ENCODE measurements around the gene CTSH. TPM values are rescaled to one million over a fixed set of nuclear protein-coding genes. Genes with fewer than 3 reads are reported as not detected.

Gene CTSH
- total RNA-seq, 4 donors from 2014 or later, result 110 to 351 (median 203) TPM

GRCh38 chr15:78927077-78927790, 17.6 kb downstream of the CTSH start:
- DNase-seq (ENCODE audit: low spot score) (no peak), ATAC-seq (ENCODE audit: low FRiP score) (no peak)
- TF ChIP-seq, protein P1, sequence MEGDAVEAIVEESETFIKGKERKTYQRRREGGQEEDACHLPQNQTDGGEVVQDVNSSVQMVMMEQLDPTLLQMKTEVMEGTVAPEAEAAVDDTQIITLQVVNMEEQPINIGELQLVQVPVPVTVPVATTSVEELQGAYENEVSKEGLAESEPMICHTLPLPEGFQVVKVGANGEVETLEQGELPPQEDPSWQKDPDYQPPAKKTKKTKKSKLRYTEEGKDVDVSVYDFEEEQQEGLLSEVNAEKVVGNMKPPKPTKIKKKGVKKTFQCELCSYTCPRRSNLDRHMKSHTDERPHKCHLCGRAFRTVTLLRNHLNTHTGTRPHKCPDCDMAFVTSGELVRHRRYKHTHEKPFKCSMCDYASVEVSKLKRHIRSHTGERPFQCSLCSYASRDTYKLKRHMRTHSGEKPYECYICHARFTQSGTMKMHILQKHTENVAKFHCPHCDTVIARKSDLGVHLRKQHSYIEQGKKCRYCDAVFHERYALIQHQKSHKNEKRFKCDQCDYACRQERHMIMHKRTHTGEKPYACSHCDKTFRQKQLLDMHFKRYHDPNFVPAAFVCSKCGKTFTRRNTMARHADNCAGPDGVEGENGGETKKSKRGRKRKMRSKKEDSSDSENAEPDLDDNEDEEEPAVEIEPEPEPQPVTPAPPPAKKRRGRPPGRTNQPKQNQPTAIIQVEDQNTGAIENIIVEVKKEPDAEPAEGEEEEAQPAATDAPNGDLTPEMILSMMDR (IDR thresholded peaks at IDR 0.05), result no peak

GRCh38 chr15:78925956-78926743, 18.7 kb downstream of the CTSH start:
- TF ChIP-seq, protein P1 (IDR thresholded peaks at IDR 0.05), result no peak
- ATAC-seq (ENCODE audit: low FRiP score) (no peak), DNase-seq (ENCODE audit: low spot score) (no peak)

DNA sequence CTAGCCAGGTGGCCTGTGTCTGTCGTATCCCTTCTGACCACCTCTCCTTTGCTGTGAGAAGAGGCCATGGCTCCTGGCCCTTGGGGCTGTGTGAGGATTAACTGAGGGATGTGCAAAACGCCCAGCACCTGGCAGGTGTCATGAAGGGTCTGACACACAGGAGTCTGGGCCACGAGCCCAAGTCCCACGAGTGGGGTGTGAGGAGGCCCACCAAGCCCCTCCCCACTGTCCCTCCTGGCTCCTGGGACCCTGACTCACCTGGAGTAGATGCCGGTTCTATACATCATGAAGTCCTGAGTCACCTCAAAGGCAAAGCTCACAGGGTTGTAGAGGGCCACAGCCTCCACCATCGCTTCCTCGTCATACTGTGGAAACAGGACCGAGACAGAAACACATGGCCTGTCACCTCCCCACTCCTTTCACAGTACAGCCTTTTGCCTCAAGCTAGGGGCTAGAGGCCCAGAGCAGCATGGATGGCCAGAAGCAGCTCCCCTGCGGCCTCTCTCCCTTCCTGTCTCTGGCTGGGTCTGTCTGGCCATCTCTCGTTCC, 19.7 kb downstream of the CTSH start:
- DNase-seq (ENCODE audit: low spot score) (no peak), ATAC-seq (ENCODE audit: low FRiP score) (no peak)
- TF ChIP-seq, protein P1 (IDR thresholded peaks at IDR 0.05), result no peak

GRCh38 chr15:78923480-78924360, 21.1 kb downstream of the CTSH start:
- DNase-seq (ENCODE audit: low spot score) (no peak), ATAC-seq (ENCODE audit: low FRiP score) (no peak)
- TF ChIP-seq, protein P1 (IDR thresholded peaks at IDR 0.05), result no peak

- DNase-seq (ENCODE audit: low spot score) (no peak), ATAC-seq (ENCODE audit: low FRiP score) (no peak)
- TF ChIP-seq, protein P1 (IDR thresholded peaks at IDR 0.05), result no peak
Observed at GRCh38 chr15:78923015-78923414, 21.8 kb downstream of the CTSH start.

DNA sequence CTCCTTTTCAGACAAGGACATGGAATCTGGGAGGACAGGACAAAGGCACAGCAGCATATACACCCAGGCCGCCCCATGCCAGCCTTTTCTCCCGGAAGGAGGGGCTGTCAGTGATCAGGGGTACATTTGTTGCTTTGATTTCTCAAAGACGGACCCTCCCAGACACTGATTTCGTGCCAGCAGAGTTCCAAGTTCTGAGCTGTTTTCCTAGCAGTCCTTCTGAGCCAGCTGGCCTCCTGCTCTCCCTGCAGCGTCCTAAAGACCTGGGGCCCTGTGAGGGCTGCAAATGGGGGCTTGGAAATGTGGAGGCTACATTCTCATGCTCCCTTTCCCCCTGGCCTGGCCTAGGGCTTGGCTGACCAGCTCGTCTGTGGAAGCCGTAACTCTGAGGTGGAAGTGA, 22.3 kb downstream of the CTSH start:
- ATAC-seq (ENCODE audit: low FRiP score) (no peak), DNase-seq (ENCODE audit: low spot score) (no peak)
- TF ChIP-seq, protein P1 (IDR thresholded peaks at IDR 0.05), result no peak
